SK-N-SH (cell line): ENCODE data around the gene CSTPP1. TPM values are rescaled to one million over a fixed set of nuclear protein-coding genes. Genes with fewer than 3 reads are reported as not detected.
"Not testable (repeated sequence)": the region's sequence is repeated elsewhere in the genome, so short reads cannot be mapped to it uniquely, and the experiment has no call there.

ENCODE experiments used
- CTCF ChIA-PET: fragments of 300-600, 350-600 bp; formaldehyde crosslinking; extraction: SDS; loops from one replicate; lab custom pipeline; 2021; lab: Yijun Ruan, JAX
- POLR2A ChIA-PET: fragments of 350-600 bp; sonication (Branson Sonifier 250); formaldehyde crosslinking; extraction: SDS; loops from one replicate; lab custom pipeline; 2020; ENCODE audit warnings: antibody characterized with exemption, inconsistent platforms; lab: Yijun Ruan, JAX
- DNase-seq: peaks from one replicate; pipeline ENCODE4 v3.0.0; 2012
- H2AFZ ChIP-seq: fragments of 200-600 bp; sonication (generic); 2 replicates; pipeline ENCODE4 v1.8.1; 2016; ENCODE audit warnings: antibody characterized with exemption, mild to moderate bottlenecking, low read depth
- H3F3A ChIP-seq: fragments of 200-600 bp; sonication (generic); replicated peaks from 2 replicates; pipeline ENCODE3; 2016; ENCODE audit warnings: antibody characterized with exemption, mild to moderate bottlenecking; ENCODE audit not compliant: insufficient read depth
- H3K27ac ChIP-seq, 2 experiments: fragments of 200-500 bp in 1 of 2; fragments of 200-600 bp in 1 of 2; sonication (Bioruptor generic) in 1 of 2; sonication (generic), shearing (Covaris generic) in 1 of 2; 2 replicates each; pipeline versions ENCODE4 v1.5.1 to v1.6.1; 2014 to 2016; ENCODE audit warnings: low read depth in 2 of 2, inconsistent platforms in 1 of 2, low read length in 1 of 2, mild to moderate bottlenecking in 1 of 2, mixed read lengths in 1 of 2
- H3K27me3 ChIP-seq: fragments of 200-600 bp; sonication (generic), shearing (Covaris generic); 2 replicates; pipeline ENCODE4 v1.6.1; 2016; ENCODE audit warnings: mixed run types; ENCODE audit not compliant: insufficient read depth
- H3K36me3 ChIP-seq, 2 experiments: fragments of 200-500 bp in 1 of 2; fragments of 200-600 bp in 1 of 2; sonication (Bioruptor generic) in 1 of 2; sonication (generic) in 1 of 2; replicated peaks in 1 of 2; 2 replicates each; pipeline versions ENCODE3 to v1.5.1; 2014 to 2016; ENCODE audit warnings: low read length in 1 of 2, mild to moderate bottlenecking in 1 of 2; ENCODE audit not compliant: insufficient read depth in 2 of 2, control insufficient read depth in 1 of 2
- H3K4me1 ChIP-seq, 2 experiments: fragments of 200-500 bp in 1 of 2; fragments of 200-600 bp in 1 of 2; sonication (Bioruptor generic) in 1 of 2; sonication (generic), shearing (Covaris generic) in 1 of 2; 2 replicates each; pipeline versions ENCODE4 v1.5.1 to v1.6.1; 2014 to 2016; ENCODE audit warnings: low read depth in 1 of 2, low read length in 1 of 2, mixed run types in 1 of 2; ENCODE audit not compliant: insufficient read depth in 2 of 2, control insufficient read depth in 1 of 2
- H3K4me2 ChIP-seq: fragments of 200-600 bp; sonication (generic), shearing (Covaris generic); 2 replicates; pipeline ENCODE4 v1.6.1; 2017; ENCODE audit warnings: mixed run types
- H3K4me3 ChIP-seq, 2 experiments: fragments of 200-500 bp in 1 of 2; fragments of 200-600 bp in 1 of 2; sonication (Bioruptor generic) in 1 of 2; sonication (generic), shearing (Covaris generic) in 1 of 2; 2 replicates each; pipeline versions ENCODE4 v1.5.1 to v1.8.1; 2014 to 2016; ENCODE audit warnings: low read depth in 2 of 2, inconsistent platforms in 1 of 2, low read length in 1 of 2, mild to moderate bottlenecking in 1 of 2, mixed read lengths in 1 of 2, moderate library complexity in 1 of 2
- H3K79me2 ChIP-seq: fragments of 200-600 bp; sonication (generic); 2 replicates; pipeline ENCODE4 v1.8.1; 2017; ENCODE audit warnings: mild to moderate bottlenecking; ENCODE audit not compliant: insufficient read depth
- H3K9ac ChIP-seq: fragments of 200-600 bp; sonication (generic); 2 replicates; pipeline ENCODE4 v1.6.1; 2017; ENCODE audit warnings: mixed run types
- H3K9me2 ChIP-seq: fragments of 200-600 bp; sonication (generic); 2 replicates; pipeline ENCODE4 v1.6.1; 2017; ENCODE audit warnings: mixed run types
- H3K9me3 ChIP-seq: fragments of 200-600 bp; sonication (generic); 2 replicates; pipeline ENCODE4 v1.6.1; 2017; ENCODE audit warnings: mixed run types, mild to moderate bottlenecking, moderate library complexity
- H4K20me1 ChIP-seq: fragments of 200-600 bp; sonication (generic); 2 replicates; pipeline ENCODE4 v1.6.1; 2017; ENCODE audit warnings: mild to moderate bottlenecking, mixed run types; ENCODE audit not compliant: insufficient read depth
- CHD2 ChIP-seq: fragments of 150-350 bp; IDR thresholded peaks from 2 replicates; pipeline ENCODE4 v1.6.1; 2018; ENCODE audit warnings: low read length; ENCODE audit not compliant: partially characterized antibody
- EP300 ChIP-seq, 2 experiments: IDR thresholded peaks; 2 replicates each; pipeline versions ENCODE4 v1.4.0 to v1.6.1; 2012; ENCODE audit warnings: borderline replicate concordance in 1 of 2, low read depth in 1 of 2, low read length in 1 of 2
- FOXM1 ChIP-seq: IDR thresholded peaks from 2 replicates; pipeline ENCODE4 v1.4.0; 2012; ENCODE audit warnings: low read depth, mild to moderate bottlenecking
- GABPA ChIP-seq: IDR thresholded peaks from 2 replicates; pipeline ENCODE4 v1.4.0; 2012; ENCODE audit warnings: low read depth, mild to moderate bottlenecking
- JUND ChIP-seq: IDR thresholded peaks from 2 replicates; pipeline ENCODE4 v1.4.0; 2012
- NFIC ChIP-seq: IDR thresholded peaks from 2 replicates; pipeline ENCODE4 v1.4.0; 2012; ENCODE audit warnings: borderline replicate concordance
- NRF1 ChIP-seq: IDR thresholded peaks from 2 replicates; pipeline ENCODE4 v1.6.1; 2012; ENCODE audit warnings: low read depth, mild to moderate bottlenecking, low read length
- POLR2AphosphoS5 ChIP-seq: IDR thresholded peaks from 2 replicates; pipeline ENCODE4 v1.6.1; 2012; ENCODE audit warnings: low read depth, low read length
- RAD21 ChIP-seq: IDR thresholded peaks from 2 replicates; pipeline ENCODE4 v1.6.1; 2012; ENCODE audit warnings: mild to moderate bottlenecking, low read length
- RFX5 ChIP-seq: IDR thresholded peaks from 2 replicates; pipeline ENCODE4 v1.6.1; 2012; ENCODE audit warnings: mild to moderate bottlenecking, improper control_type of control experiment, low read length
- TEAD4 ChIP-seq: IDR thresholded peaks from 2 replicates; pipeline ENCODE4 v1.4.0; 2012; ENCODE audit warnings: mild to moderate bottlenecking, borderline replicate concordance; ENCODE audit not compliant: insufficient read depth
- WGBS: methylation state at CpG from one replicate; pipeline ENCODE4 v1.1.6; 2017; ENCODE audit warnings: low lambda C conversion rate; 5-methylcytosine and 5-hydroxymethylcytosine counted together
- polyA plus RNA-seq, 3 experiments: library from polyadenylated mRNA; depleted of rRNA; stranded (reverse); fragments of >200 nt; gene quantifications; 2 replicates each; pipeline ENCODE4 v1.2.3, GENCODE V29; 2012
- TF ChIP-seq, protein P1 (sequence below): IDR thresholded peaks from 2 replicates; pipeline ENCODE4 v1.4.0; 2012; ENCODE audit warnings: low read depth, borderline replicate concordance
- TF ChIP-seq, protein P2 (sequence below): IDR thresholded peaks from 2 replicates; pipeline ENCODE4 v1.4.0; 2012; ENCODE audit warnings: low read depth, borderline replicate concordance

The CSTPP1 gene
- polyA plus RNA-seq, 1 of the 3 experiments (the other 2 are of a cell fraction): 85.7 TPM

DNA sequence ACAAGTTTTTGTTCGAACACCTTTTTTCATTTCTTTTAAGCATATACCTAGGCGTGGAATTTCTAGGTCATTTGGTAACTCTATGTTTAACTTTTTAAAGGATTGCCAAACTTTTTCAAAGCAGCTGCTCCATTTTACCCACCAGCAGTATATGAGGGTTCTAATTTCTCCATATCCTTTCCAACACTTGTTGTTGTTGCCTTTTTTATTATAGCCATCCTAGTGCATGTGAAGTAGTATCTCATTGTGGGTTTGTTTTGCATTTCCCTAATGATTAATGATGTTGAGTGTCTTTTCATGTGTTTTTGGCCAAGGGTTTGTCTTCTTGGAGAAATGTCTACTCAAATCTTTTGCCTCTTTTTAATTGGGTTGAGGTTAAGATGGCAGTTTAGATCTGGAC, 24.5 kb downstream of the CSTPP1 start:
- CTCF ChIA-PET: interaction anchor here (1.4 kb wide), 1 partner anchor 58 kb away, joined by 3 read pairs; no protein-coding TSS in a partner anchor
- WGBS: 96% methylated on average over 2 of the region's 2 CpGs
- no peak for DNase-seq

DNA sequence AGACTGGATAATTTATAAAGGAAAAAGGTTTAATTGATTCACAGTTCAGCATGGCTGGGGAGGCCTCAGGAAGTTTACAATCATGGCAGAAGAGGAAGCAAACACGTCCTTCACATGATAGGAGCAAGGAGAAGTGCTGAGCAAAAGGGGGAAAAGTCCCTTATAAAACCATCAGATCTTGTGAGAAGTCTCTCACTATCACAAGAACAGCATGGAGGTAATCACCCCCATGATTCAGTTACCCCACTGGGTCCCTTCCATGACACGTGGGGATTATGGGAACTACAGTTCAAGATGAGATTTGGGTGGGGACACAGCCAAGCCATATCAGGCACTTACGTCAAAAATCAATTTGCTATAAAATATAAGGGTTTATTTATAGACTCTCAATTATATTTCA, 25.3 kb downstream of the CSTPP1 start:
- POLR2A ChIA-PET, H3K4me2 ChIP-seq, H3K9me2 ChIP-seq, H3K9ac ChIP-seq, H3K27ac ChIP-seq, H4K20me1 ChIP-seq, DNase-seq, H3K4me1 ChIP-seq, H3K27me3 ChIP-seq, H3K9me3 ChIP-seq, H2AFZ ChIP-seq, H3K4me3 ChIP-seq: not testable (repeated sequence)
- WGBS: 98% methylated on average over 3 of the region's 3 CpGs
- H3K36me3 ChIP-seq: peaks cover 0 to 38% of the 10 kb centered on the region in 2 experiments
- peaks cover 14% of the 10 kb centered on the region for H3F3A ChIP-seq
- H3K79me2 ChIP-seq: peaks cover 53% of the 10 kb centered on the region
- CTCF ChIA-PET: interaction anchor here (0.7 to 1.4 kb wide), 2 partner anchors 57 to 1208 kb away, joined by 3 read pairs; no protein-coding TSS in a partner anchor

More for the DNA sequence above, 24.5 kb downstream of the CSTPP1 start:
- H3F3A ChIP-seq: peaks cover 14% of the 10 kb centered on the region
- no peak overlapping the region for H3K9ac ChIP-seq
- H4K20me1 ChIP-seq: no peaks in the 10 kb centered on the region
- no peak overlapping the region for H2AFZ ChIP-seq
- H3K9me2 ChIP-seq: no peaks in the 10 kb centered on the region
- no peak overlapping the region for H3K4me3 ChIP-seq
- H3K4me1 ChIP-seq: no peaks in the 10 kb centered on the region; a peak in 1 of 4 replicates
- H3K36me3 ChIP-seq: peaks cover 0 to 38% of the 10 kb centered on the region in 2 experiments
- no peak overlapping the region for H3K4me2 ChIP-seq
- TF ChIP-seq, protein P1, sequence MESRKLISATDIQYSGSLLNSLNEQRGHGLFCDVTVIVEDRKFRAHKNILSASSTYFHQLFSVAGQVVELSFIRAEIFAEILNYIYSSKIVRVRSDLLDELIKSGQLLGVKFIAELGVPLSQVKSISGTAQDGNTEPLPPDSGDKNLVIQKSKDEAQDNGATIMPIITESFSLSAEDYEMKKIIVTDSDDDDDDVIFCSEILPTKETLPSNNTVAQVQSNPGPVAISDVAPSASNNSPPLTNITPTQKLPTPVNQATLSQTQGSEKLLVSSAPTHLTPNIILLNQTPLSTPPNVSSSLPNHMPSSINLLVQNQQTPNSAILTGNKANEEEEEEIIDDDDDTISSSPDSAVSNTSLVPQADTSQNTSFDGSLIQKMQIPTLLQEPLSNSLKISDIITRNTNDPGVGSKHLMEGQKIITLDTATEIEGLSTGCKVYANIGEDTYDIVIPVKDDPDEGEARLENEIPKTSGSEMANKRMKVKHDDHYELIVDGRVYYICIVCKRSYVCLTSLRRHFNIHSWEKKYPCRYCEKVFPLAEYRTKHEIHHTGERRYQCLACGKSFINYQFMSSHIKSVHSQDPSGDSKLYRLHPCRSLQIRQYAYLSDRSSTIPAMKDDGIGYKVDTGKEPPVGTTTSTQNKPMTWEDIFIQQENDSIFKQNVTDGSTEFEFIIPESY: no peak
- TF ChIP-seq NFIC (no peak), TEAD4 (no peak), POLR2AphosphoS5 (no peak), FOXM1 (no peak), RFX5 (no peak), GABPA (no peak), EP300 (IDR thresholded peaks at IDR 0.05; ENCODE audit: borderline replicate concordance in 1 of 2, low read depth in 1 of 2, low read length in 1 of 2) (no peak), RAD21 (no peak), CHD2 (no peak), JUND (no peak), NRF1 (no peak)
- TF ChIP-seq, protein P2, sequence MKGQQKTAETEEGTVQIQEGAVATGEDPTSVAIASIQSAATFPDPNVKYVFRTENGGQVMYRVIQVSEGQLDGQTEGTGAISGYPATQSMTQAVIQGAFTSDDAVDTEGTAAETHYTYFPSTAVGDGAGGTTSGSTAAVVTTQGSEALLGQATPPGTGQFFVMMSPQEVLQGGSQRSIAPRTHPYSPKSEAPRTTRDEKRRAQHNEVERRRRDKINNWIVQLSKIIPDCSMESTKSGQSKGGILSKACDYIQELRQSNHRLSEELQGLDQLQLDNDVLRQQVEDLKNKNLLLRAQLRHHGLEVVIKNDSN: no peak
- H3K9me3 ChIP-seq: peaks cover 9% of the 10 kb centered on the region; the same call in 1 of the 2 replicates
- POLR2A ChIA-PET: no interaction called here
- H3K27ac ChIP-seq: no peak overlapping the region
- H3K79me2 ChIP-seq: peaks cover 53% of the 10 kb centered on the region
- H3K27me3 ChIP-seq: no peaks in the 10 kb centered on the region
